H1 (cell line): ENCODE data around the gene STEAP3. TPM values are rescaled to one million over a fixed set of nuclear protein-coding genes. Genes with fewer than 3 reads are reported as not detected.

Experiments used
- CTCF ChIA-PET: fragments of 300-600 bp; sonication (Branson Sonifier 250); formaldehyde crosslinking; loops from one replicate; lab custom pipeline; 2021; ENCODE audit not compliant: partially characterized antibody; lab: Charles Lee
- POLR2A ChIA-PET: fragments of 300-600 bp; sonication (Branson Sonifier 250); formaldehyde crosslinking; loops from one replicate; lab custom pipeline; 2021; ENCODE audit warnings: inconsistent platforms; ENCODE audit not compliant: partially characterized antibody; lab: Charles Lee
- DNase-seq, 2 experiments: peaks; one replicate each; pipeline versions ENCODE4 v3.0.0 to v3.0.0-alpha.2; 2010 to 2022; ENCODE audit warnings: low spot score in 2 of 2, low read depth in 1 of 2, mixed read lengths in 1 of 2
- FAIRE-seq: peaks from 2 replicates; lab custom pipeline; 2011; peaks lifted over from hg19 to GRCh38; lab: Jason Lieb, UNC
- H2AFZ ChIP-seq: 2 replicates; pipeline ENCODE4 v1.8.1; 2012; ENCODE audit warnings: low read length, inconsistent platforms
- H2AK5ac ChIP-seq: 2 replicates; pipeline ENCODE4 v1.6.1; 2013; ENCODE audit warnings: low read depth, low read length
- H2BK120ac ChIP-seq: replicated peaks from 2 replicates; pipeline ENCODE3; 2013; ENCODE audit warnings: low read depth, low read length, inconsistent platforms
- H2BK12ac ChIP-seq: 2 replicates; pipeline ENCODE4 v1.6.1; 2013; ENCODE audit warnings: low read depth, low read length
- H2BK15ac ChIP-seq: 2 replicates; pipeline ENCODE4 v1.6.1; 2013; ENCODE audit warnings: low read length
- H2BK20ac ChIP-seq: 2 replicates; pipeline ENCODE4 v1.6.1; 2013; ENCODE audit warnings: low read length
- H2BK5ac ChIP-seq: 2 replicates; pipeline ENCODE4 v1.6.1; 2013; ENCODE audit warnings: low read depth, low read length
- H3K14ac ChIP-seq: 2 replicates; pipeline ENCODE4 v1.6.1; 2013; ENCODE audit warnings: inconsistent platforms; ENCODE audit not compliant: insufficient read length
- H3K18ac ChIP-seq: 2 replicates; pipeline ENCODE4 v1.6.1; 2013; ENCODE audit warnings: low read length; ENCODE audit errors: extremely low read depth
- H3K23ac ChIP-seq: 2 replicates; pipeline ENCODE4 v1.6.1; 2013; ENCODE audit warnings: inconsistent platforms; ENCODE audit not compliant: insufficient read length
- H3K23me2 ChIP-seq: 2 replicates; pipeline ENCODE4 v1.6.1; 2013; ENCODE audit warnings: low read depth, low read length
- H3K27ac ChIP-seq: 2 replicates; pipeline ENCODE4 v1.6.1; 2011; ENCODE audit warnings: low read depth, low read length, inconsistent platforms
- H3K27me3 ChIP-seq, 4 experiments: replicated peaks in 1 of 4; 1 replicate in 1 of 4; 2 replicates in 3 of 4; pipeline versions ENCODE4 v1.6.1 to v1.8.1; 2011 to 2013; ENCODE audit warnings: low read length in 3 of 4, mild to moderate bottlenecking in 3 of 4, inconsistent platforms in 2 of 4, mixed read lengths in 2 of 4, moderate library complexity in 1 of 4; ENCODE audit not compliant: control insufficient read depth in 3 of 4, insufficient read depth in 3 of 4; ENCODE audit errors: extremely low read depth in 1 of 4
- H3K36me3 ChIP-seq, 4 experiments: 2 replicates each; pipeline versions ENCODE4 v1.6.1 to v1.8.1; 2011 to 2013; ENCODE audit warnings: mild to moderate bottlenecking in 4 of 4, low read length in 3 of 4, moderate library complexity in 2 of 4, control low read depth in 1 of 4, inconsistent platforms in 1 of 4; ENCODE audit not compliant: insufficient read depth in 4 of 4, control insufficient read depth in 2 of 4
- H3K4ac ChIP-seq: replicated peaks from 2 replicates; pipeline ENCODE3; 2013; ENCODE audit warnings: low read length, low read depth, mixed read lengths, inconsistent platforms; ENCODE audit not compliant: insufficient read length
- H3K4me1 ChIP-seq, 4 experiments: replicated peaks in 1 of 4; 1 replicate in 1 of 4; 2 replicates in 3 of 4; pipeline versions ENCODE4 v1.6.1 to v1.8.1; 2011 to 2013; ENCODE audit warnings: low read length in 3 of 4, inconsistent platforms in 2 of 4, mixed read lengths in 1 of 4; ENCODE audit not compliant: insufficient read depth in 4 of 4, control insufficient read depth in 3 of 4
- H3K4me2 ChIP-seq, 2 experiments: 2 replicates each; pipeline versions ENCODE4 v1.6.1 to v1.8.1; 2011 to 2013; ENCODE audit warnings: low read depth in 2 of 2, low read length in 2 of 2, control low read depth in 1 of 2, inconsistent platforms in 1 of 2, mild to moderate bottlenecking in 1 of 2; ENCODE audit not compliant: insufficient read depth in 1 of 2
- H3K4me3 ChIP-seq, 4 experiments: fragments of 200-600, 300-600 bp in 1 of 4; sonication (generic), shearing (Covaris generic), sonication (Bioruptor Twin) in 1 of 4; 2 replicates each; pipeline versions ENCODE4 v1.5.1 to v1.8.1; 2011 to 2016; ENCODE audit warnings: low read length in 4 of 4, low read depth in 3 of 4, control low read depth in 2 of 4, inconsistent platforms in 2 of 4, mild to moderate bottlenecking in 2 of 4, mixed read lengths in 1 of 4, moderate library complexity in 1 of 4; ENCODE audit not compliant: insufficient read depth in 2 of 4; ENCODE audit errors: extremely low read depth in 1 of 4
- H3K56ac ChIP-seq: replicated peaks from 2 replicates; pipeline ENCODE3; 2013; ENCODE audit warnings: low read depth, mild to moderate bottlenecking, mixed read lengths, low read length, inconsistent platforms; ENCODE audit not compliant: insufficient read length
- H3K79me1 ChIP-seq: 2 replicates; pipeline ENCODE4 v1.6.1; 2013; ENCODE audit warnings: low read depth, low read length, control low read depth
- H3K79me2 ChIP-seq, 2 experiments: 2 replicates each; pipeline versions ENCODE4 v1.6.1 to v1.8.1; 2012 to 2013; ENCODE audit warnings: low read length in 2 of 2, mild to moderate bottlenecking in 2 of 2, inconsistent platforms in 1 of 2; ENCODE audit not compliant: insufficient read depth in 2 of 2, control insufficient read depth in 1 of 2
- H3K9ac ChIP-seq, 4 experiments: replicated peaks in 1 of 4; 1 replicate in 1 of 4; 2 replicates in 3 of 4; pipeline versions ENCODE4 v1.6.1 to v1.8.1; 2011 to 2013; ENCODE audit warnings: low read depth in 3 of 4, low read length in 3 of 4, control low read depth in 2 of 4, mild to moderate bottlenecking in 2 of 4, moderate library complexity in 2 of 4, inconsistent platforms in 1 of 4; ENCODE audit errors: extremely low read depth in 1 of 4
- H3K9me3 ChIP-seq, 2 experiments: 2 replicates each; pipeline versions ENCODE4 v1.6.1 to v1.8.1; 2012 to 2013; ENCODE audit warnings: mild to moderate bottlenecking in 2 of 2, moderate library complexity in 2 of 2, control low read depth in 1 of 2, inconsistent platforms in 1 of 2, low read depth in 1 of 2, low read length in 1 of 2, mixed read lengths in 1 of 2; ENCODE audit not compliant: insufficient read depth in 2 of 2
- H4K20me1 ChIP-seq, 2 experiments: replicated peaks in 1 of 2; 2 replicates each; pipeline versions ENCODE3 to v1.8.1; 2011 to 2013; ENCODE audit warnings: inconsistent platforms in 2 of 2, low read length in 2 of 2, mild to moderate bottlenecking in 1 of 2; ENCODE audit not compliant: insufficient read depth in 2 of 2, control insufficient read depth in 1 of 2
- H4K5ac ChIP-seq: 2 replicates; pipeline ENCODE4 v1.6.1; 2013; ENCODE audit warnings: low read length, low read depth, mixed read lengths, inconsistent platforms; ENCODE audit not compliant: insufficient read length
- H4K8ac ChIP-seq: 2 replicates; pipeline ENCODE4 v1.8.0; 2013; ENCODE audit warnings: mild to moderate bottlenecking, moderate library complexity, low read length, inconsistent platforms; ENCODE audit not compliant: insufficient read depth; ENCODE audit errors: extremely low read depth
- H4K91ac ChIP-seq: replicated peaks from 2 replicates; pipeline ENCODE3; 2013; ENCODE audit warnings: low read length, mixed read lengths, inconsistent platforms; ENCODE audit not compliant: insufficient read length
- BCL11A ChIP-seq, 2 experiments: IDR thresholded peaks; one replicate each; pipeline ENCODE4 v1.6.1; 2011; ENCODE audit warnings: low read depth in 2 of 2, low read length in 2 of 2, mild to moderate bottlenecking in 2 of 2
- CREB1 ChIP-seq: IDR thresholded peaks from 2 replicates; pipeline ENCODE4 v1.6.1; 2012; ENCODE audit warnings: inconsistent platforms
- JUND ChIP-seq: IDR thresholded peaks from 2 replicates; pipeline ENCODE4 v1.6.1; 2011; ENCODE audit warnings: mild to moderate bottlenecking, improper control_type of control experiment, low read length
- POLR2A ChIP-seq, 2 experiments: IDR thresholded peaks; 1 replicate in 1 of 2; 2 replicates in 1 of 2; pipeline ENCODE4 v1.6.1; 2011; ENCODE audit warnings: low read depth in 2 of 2, low read length in 2 of 2, mild to moderate bottlenecking in 2 of 2; ENCODE audit errors: control extremely low read depth in 1 of 2
- POU5F1 ChIP-seq: IDR thresholded peaks from 2 replicates; pipeline ENCODE4 v1.6.1; 2011; ENCODE audit warnings: low read depth, mild to moderate bottlenecking, low read length, moderate library complexity
- SIRT6 ChIP-seq: IDR thresholded peaks from one replicate; pipeline ENCODE4 v1.7.1; 2012; ENCODE audit warnings: low read length, inconsistent platforms
- SIX5 ChIP-seq: IDR thresholded peaks from 2 replicates; pipeline ENCODE4 v1.6.1; 2011; ENCODE audit warnings: mild to moderate bottlenecking, low read depth, low read length
- WGBS, 2 experiments: shearing (Covaris generic) in 1 of 2; methylation state at CpG; one replicate each; pipeline versions ENCODE4 v1.1.6 to v1.1.7; 2013 to 2015; ENCODE audit warnings: low lambda C conversion rate in 2 of 2, mixed read lengths in 2 of 2, inconsistent platforms in 1 of 2, low coverage in 1 of 2, missing lambda C conversion rate in 1 of 2; ENCODE audit not compliant: insufficient replicate concordance in 2 of 2, insufficient coverage in 1 of 2, insufficient read length in 1 of 2; ENCODE audit errors: extremely low coverage in 1 of 2, missing lambda C conversion rate in 1 of 2; 5-methylcytosine and 5-hydroxymethylcytosine counted together
- polyA plus RNA-seq, 7 experiments: library from polyadenylated mRNA; depleted of rRNA in 3 of 7; stranded (reverse) in 5 of 7; unstranded in 2 of 7; fragments of >200 nt in 5 of 7; fragments of 200-250 nt in 2 of 7; gene quantifications; 1 replicate in 5 of 7; 2 replicates in 1 of 7; 4 replicates in 1 of 7; pipeline versions ENCODE4 v1.2.1 to v1.2.3, GENCODE V29; 2011 to 2013; ENCODE audit warnings: missing spikeins in 2 of 7, mixed read lengths in 2 of 7
- total RNA-seq: library from RNA; stranded (reverse); fragmentation: NEBNext Ultra II Directional; extraction: Animal tissue kit (Norgen Biotek cat#: 25700); gene quantifications from 2 replicates; pipeline ENCODE4 v1.2.1, GENCODE V29; 2021
- TF ChIP-seq, protein P1 (sequence below): IDR thresholded peaks from 2 replicates; pipeline ENCODE4 v1.6.1; 2012; ENCODE audit warnings: low read length, inconsistent platforms
- TF ChIP-seq, protein P2 (sequence below): IDR thresholded peaks from 2 replicates; pipeline ENCODE4 v1.6.1; 2011; ENCODE audit warnings: low read depth, mild to moderate bottlenecking, low read length; ENCODE audit not compliant: insufficient read depth

Gene STEAP3
- total and polyA plus RNA-seq, 2 of the 8 experiments (the other 6 are each of a cell fraction or from before 2014, with no cell fraction given), result 21.7 to 27.9 TPM

DNA sequence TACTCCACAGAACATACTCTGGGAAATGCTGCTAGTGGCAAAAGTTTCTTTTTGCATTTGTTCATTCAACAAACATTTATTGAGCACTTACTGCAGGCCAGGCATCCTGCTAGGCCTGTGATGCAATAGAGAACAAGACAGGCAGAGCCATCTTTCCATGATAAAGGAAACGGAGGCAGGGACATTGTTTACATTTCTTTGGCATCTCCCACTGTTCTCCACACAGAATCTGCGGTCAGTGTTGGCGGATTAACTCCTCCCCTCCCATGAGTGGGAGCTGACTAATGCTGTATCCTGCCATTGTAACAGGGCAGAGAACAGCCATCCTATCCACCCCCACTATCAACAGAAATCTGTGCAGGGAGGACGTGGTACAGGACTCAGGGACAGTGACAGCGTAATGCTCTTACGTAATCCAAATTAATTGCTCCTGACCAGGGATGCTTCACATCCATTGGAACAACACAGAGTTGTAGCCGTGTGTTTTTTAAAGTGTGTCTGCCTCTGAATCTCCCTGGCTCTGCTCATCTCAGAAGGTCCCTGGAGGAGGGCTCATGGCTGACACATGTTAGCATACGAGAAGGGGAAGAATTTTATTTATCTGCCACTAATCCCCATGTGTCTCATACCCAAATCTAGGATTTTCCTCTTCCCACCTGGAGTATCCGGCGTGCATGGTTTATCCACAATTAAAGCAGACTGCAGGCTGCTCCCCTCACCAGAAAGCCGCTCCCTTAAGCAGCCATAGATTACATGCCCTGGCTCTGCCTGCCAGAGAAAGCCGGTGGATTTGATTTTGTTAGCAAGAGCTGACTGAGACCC is 32.3 kb downstream of the STEAP3 start:
- Histone ChIP-seq H2AK5ac (peak overlapping the region; percentile 34; the same call in 1 of the 2 replicates), H4K91ac (peak overlapping the region; percentile 47), H3K56ac (no peak overlapping the region), H3K9me3 (no peaks in the 10 kb centered on the region), H2AFZ (no peak overlapping the region), H2BK120ac (peak overlapping the region; percentile 39), H3K36me3 (peaks cover 0 to 5% (median 2%) of the 10 kb centered on the region in 4 experiments; a peak in 1 of 8 replicates), H2BK20ac (peak overlapping the region; percentile 13), H3K27me3 (no peaks in the 10 kb centered on the region), H3K9ac (peak overlapping the region in 2 of 4 experiments; percentile 20 to 25; a peak in 2 of 7 replicates), H3K23ac (no peak overlapping the region), H3K23me2 (no peaks in the 10 kb centered on the region), H4K8ac (no peak overlapping the region), H2BK12ac (peak overlapping the region; percentile 82; the same call in 1 of the 2 replicates), H3K27ac (peak overlapping the region; percentile 46; the same call in 1 of the 2 replicates), H3K79me2 (no peaks in the 10 kb centered on the region), H3K4me1 (peaks cover 17 to 35% (median 26%) of the 10 kb centered on the region in 4 experiments), H3K14ac (no peak overlapping the region), H4K5ac (peak overlapping the region; percentile 1), H4K20me1 (peaks cover 0 to 3% of the 10 kb centered on the region in 2 experiments), H3K4me2 (peak overlapping the region; percentile 57 to 81), H2BK5ac (peak overlapping the region; percentile 55), H3K4ac (no peak overlapping the region), H2BK15ac (0 out of 2 replicates have a peak overlapping the region, but pooled peaks have one; percentile 73), H3K4me3 (peak overlapping the region in 1 of 4 experiments; percentile 29; a peak in 1 of 8 replicates), H3K79me1 (no peaks in the 10 kb centered on the region), H3K18ac (peak overlapping the region; percentile 88)
- POLR2A ChIA-PET, result interaction anchor here (0.6 to 2.2 kb wide), 5 partner anchors 9 to 60 kb away, joined by 3 to 8 read pairs (median 4); no protein-coding TSS in a partner anchor
- FAIRE-seq (peak; percentile 94), DNase-seq (no peak)
- CTCF ChIA-PET, result interaction anchor here (0.6 to 3.3 kb wide), 5 partner anchors 10 to 221 kb away, joined by 3 to 20 read pairs (median 5); no protein-coding TSS in a partner anchor
- WGBS, 2 experiments, result 38% methylated on average over 12 of the region's 12 CpGs; no CpG with 5 or more reads in 1 of the 2 experiments
- peak; percentile 47; the same call in 1 of the 2 replicates for TF ChIP-seq POU5F1
- TF ChIP-seq, protein P1, sequence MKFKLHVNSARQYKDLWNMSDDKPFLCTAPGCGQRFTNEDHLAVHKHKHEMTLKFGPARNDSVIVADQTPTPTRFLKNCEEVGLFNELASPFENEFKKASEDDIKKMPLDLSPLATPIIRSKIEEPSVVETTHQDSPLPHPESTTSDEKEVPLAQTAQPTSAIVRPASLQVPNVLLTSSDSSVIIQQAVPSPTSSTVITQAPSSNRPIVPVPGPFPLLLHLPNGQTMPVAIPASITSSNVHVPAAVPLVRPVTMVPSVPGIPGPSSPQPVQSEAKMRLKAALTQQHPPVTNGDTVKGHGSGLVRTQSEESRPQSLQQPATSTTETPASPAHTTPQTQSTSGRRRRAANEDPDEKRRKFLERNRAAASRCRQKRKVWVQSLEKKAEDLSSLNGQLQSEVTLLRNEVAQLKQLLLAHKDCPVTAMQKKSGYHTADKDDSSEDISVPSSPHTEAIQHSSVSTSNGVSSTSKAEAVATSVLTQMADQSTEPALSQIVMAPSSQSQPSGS, result peak; percentile 64; the same call in 1 of the 2 replicates
- peak; percentile 34; the same call in 1 of the 2 replicates for TF ChIP-seq CREB1
- TF ChIP-seq, protein P2, sequence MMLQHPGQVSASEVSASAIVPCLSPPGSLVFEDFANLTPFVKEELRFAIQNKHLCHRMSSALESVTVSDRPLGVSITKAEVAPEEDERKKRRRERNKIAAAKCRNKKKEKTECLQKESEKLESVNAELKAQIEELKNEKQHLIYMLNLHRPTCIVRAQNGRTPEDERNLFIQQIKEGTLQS, result peak; percentile 46; the same call in 1 of the 2 replicates
- TF ChIP-seq SIX5, result no peak
- TF ChIP-seq SIRT6, result no peak
- TF ChIP-seq POLR2A (IDR thresholded peaks at IDR 0.05; ENCODE audit: control extremely low read depth in 1 of 2, low read depth in 2 of 2, low read length in 2 of 2), result no peak
- TF ChIP-seq JUND, result peak; percentile 36; the same call in 1 of the 2 replicates
- TF ChIP-seq BCL11A (IDR thresholded peaks at IDR 0.05; ENCODE audit: low read depth in 2 of 2, low read length in 2 of 2), result no peak
